ENCODE data around the gene FBXO38.

The FBXO38 gene, protein sequence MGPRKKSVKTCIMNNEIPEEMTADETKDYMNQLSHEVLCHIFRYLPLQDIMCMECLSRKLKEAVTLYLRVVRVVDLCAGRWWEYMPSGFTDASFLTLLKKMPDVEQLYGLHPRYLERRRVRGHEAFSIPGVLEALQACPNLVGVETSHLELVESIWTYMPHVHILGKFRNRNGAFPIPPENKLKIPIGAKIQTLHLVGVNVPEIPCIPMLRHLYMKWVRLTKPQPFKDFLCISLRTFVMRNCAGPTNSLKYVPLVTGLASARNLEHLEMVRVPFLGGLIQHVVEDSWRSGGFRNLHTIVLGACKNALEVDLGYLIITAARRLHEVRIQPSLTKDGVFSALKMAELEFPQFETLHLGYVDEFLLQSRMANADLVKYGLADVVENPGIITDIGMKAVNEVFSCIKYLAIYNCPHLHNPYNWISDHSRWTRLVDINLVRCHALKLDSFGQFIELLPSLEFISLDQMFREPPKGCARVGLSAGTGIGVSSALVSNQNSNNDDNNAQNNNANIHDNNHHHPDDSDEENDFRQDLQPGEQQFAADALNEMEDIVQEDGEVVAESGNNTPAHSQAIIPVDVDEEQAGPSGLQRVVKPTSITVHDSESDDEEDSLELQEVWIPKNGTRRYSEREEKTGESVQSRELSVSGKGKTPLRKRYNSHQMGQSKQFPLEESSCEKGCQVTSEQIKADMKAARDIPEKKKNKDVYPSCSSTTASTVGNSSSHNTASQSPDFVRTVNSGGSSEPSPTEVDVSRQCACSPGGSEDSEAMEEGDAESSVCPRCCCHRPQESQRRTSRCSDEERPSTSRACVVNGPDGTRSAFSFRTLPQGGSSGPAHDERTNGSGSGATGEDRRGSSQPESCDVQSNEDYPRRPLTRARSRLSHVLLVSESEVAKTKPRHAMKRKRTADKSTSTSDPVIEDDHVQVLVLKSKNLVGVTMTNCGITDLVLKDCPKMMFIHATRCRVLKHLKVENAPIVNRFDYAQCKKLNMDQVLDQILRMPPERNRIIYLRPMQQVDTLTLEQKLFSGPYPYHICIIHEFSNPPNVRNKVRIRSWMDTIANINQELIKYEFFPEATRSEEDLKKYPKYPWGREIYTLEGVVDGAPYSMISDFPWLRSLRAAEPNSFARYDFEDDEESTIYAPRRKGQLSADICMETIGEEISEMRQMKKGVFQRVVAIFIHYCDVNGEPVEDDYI

GRCh38 chr5:148383564-148384379 lies at the start of gene FBXO38:
TSS of gene FBXO38 (plus strand) at chr5:148383958. CDS start at chr5:148394777, 10,819 bp downstream.
- peak; percentile 96 for DNase-seq

GRCh38 chr5:148335259-148335658 lies 48.5 kb upstream of the FBXO38 start, which contains the start of gene SPINK9:
TSS of gene SPINK9 (plus strand) at chr5:148335559. CDS start at chr5:148335614, 55 bp downstream.
- no peak for DNase-seq

DNA sequence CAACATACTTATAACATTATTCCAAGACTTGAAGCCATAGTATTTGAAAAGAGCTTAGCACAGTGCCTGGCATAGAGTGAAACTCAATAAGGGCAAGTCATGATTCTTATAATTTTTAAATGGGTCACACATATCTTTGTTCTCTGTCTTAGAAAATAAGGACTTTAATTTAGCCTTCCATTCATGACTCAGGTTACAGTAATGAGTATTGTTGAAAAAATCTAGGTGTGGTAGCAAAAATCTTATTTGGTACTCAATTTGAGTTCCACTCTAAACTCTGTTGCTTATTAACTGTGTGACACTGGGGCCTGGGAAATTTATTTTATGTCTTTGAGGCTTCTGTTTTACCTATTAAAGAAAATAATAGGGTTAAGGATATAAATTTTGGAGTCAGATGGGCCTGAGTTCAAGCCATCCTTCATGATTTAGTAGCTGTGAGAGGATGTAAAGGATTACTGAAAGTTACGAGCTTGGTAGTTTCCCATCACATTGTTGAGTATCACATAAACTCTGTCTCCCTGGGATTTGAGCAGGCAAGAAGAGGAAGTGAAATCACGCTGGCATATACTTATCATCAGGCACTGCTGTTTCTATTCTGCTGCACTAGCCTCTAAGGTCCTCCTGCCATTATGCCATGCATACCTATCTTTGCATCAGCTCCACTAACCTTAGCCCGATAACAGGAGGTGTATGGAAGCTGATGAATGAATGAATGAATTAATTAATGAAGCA lies 46.9 kb upstream of the FBXO38 start:
- no peak for DNase-seq

DNA sequence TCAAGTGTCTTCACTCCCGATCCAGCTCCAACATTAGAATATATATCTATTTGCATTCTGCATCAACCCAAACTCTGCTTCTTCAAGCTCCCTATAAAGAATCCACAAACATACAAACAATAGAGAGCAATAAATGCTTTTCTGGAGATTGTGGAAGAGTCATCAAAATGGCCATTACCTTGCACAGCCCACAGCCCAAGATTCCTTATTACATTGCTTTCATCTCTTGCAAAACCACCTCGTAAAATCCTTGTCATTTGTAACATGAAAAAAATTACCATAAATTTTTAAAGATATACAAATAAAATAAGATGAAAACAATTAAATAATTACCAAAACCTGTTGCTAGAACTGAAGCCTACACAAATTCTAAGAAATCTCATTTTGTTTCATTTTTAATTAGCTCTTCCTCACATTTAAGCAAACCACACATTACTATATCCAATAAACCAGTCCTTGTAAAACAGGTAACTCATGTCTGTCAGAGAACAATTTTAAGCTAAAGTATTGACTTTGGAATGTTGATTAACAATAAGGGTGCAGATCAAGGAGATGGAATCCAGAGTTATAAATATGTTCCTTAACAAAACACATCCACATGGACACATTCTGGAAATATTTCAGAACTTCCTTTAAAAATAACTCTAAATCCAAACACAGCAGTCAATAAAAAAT lies 41.2 kb upstream of the FBXO38 start:
- no peak for DNase-seq

DNA sequence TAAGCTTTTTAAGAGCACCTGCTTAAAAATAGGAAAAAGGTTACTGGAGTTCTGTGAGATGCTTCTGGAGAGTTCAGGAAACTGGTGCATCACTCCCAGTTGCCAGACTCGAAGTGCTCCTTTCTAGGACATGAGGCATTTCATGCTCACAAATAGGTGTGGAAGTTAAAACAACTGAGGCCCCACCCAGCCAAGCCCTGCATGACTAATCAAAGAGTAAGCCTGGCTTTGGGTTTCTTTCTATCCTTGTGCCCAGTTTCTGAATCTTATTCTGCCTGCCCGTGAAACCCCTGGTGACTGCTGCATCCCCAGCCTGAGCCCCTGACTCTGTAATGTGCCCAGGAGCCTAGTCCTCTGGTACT lies 40.7 kb upstream of the FBXO38 start:
- DNase-seq = no peak

GRCh38 chr5:148343603-148344487 lies 39.9 kb upstream of the FBXO38 start:
- no peak for DNase-seq

GRCh38 chr5:148347706-148348105 lies 36.1 kb upstream of the FBXO38 start:
- no peak for DNase-seq

DNA sequence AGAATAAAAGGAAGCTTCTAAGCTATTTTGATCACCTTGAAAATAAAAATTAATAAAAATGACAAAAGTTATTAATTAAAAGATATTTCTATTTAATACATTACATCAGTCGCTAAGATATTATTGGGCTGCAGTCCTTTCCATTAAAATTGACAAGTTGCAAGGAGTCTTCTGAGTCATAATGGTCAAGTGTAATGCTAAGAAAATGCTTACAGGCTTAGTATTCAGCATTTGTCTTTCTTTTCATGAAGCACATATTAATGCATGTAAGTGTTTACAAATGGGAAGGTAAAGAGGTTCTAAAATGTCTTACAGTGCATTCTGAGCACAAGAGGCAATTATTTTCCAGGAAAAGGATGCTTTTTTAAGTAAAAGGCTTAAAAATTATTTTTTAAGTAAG lies 31.1 kb upstream of the FBXO38 start:
- no peak for DNase-seq

DNA sequence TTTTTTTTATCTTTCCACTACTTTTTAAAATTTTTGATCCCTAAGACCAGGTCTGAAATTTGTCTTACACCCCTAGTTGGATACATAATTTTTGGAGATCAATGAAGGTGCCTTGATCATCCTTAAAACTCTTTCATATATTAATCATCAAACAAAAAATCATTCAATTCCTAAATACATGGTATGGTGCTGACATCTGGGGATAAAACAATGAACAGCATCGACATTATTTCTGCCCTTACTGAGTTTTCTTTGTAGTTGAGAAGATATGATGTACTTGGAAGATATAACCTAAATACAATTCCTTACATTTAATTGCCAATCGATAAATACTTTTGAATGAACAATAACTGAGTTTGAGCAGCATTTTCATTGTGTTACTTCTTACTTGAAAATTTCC lies 30.1 kb upstream of the FBXO38 start:
- DNase-seq = no peak

DNA sequence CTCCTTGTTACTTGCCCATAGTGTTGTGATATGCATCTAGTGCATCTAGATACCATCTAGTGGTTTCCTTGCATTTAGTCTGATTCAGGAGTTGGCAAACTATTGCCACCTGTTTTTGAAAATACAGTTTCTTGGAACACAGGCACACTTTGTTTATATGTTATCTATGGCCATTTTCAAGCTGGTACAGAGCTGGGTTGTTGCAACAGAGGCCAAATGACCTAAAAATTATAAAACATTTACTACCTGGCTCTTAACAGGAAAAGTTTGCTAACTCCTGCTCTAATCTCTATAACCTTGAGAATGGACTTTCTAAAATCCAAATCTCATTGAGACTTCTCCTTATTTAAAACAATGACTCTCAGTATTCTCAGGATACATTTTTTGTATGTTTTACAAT lies 19.4 kb upstream of the FBXO38 start:
- no peak for DNase-seq

DNA sequence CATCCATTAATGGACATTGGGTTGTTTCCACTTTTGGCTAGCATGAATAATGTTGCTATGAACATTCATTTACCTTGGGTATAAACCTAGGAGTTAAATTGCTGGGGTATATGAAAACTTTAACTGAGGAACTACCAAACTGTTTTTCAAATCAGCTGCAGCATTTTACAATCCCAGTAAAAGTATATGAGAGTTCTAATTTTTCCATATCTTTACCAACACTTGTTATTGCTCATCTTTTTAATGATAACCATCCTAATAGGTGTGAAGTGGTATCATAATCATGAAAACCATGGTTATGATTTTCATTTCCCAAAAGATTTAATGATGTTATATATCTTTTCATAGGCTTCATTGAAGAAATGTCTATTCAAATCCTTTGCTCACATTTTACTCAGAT lies 15.5 kb upstream of the FBXO38 start:
- DNase-seq = no peak

DNA sequence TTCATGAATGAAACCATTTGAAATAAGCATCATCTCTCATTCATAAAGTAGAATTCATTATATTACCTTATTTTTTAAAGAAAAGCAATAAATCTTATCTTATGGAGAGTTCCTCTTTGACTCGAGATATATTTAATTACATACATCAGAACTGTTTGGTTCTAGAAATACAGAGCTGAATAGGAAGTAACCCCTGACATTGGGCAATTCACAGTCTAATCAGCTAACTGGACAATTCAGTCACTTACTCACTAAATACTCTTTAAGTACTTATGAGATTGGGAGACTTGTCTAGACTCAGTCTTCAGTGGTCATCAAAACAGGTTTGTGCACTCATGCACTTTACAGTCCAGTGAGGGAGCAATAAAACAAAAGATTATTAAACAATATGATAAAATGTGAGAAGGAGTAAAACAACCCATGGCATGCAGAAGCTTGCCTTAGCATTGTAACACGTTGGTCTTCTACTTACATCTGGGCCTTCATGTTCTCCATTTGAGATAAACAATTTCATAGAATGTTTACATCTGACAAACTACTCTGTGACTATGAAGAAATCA lies 11.5 kb upstream of the FBXO38 start:
- no peak for DNase-seq

GRCh38 chr5:148372893-148373292 lies 10.9 kb upstream of the FBXO38 start:
- DNase-seq = no peak

- DNase-seq = no peak
Observed at GRCh38 chr5:148374690-148375360, 8.9 kb upstream of the FBXO38 start.

DNA sequence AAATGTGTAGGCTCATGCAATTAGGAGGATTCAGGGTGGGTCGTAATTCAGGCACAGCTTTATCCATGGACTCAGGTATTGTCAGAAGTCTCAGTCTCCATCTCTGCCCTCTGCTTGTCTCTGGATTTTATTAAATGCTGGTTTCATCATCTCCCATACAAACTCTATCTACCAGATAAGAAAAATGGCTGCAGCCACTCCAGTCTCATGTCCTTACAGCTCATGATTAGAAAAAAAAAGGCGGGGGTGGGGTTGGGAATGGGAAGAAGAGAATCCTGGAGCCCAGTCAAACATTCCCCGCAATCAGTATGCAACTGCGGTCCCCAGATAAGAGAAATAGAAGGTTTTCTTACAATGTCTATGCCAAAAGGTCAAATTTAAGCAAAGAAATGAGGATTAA lies 7.6 kb upstream of the FBXO38 start:
- DNase-seq = no peak

- no peak for DNase-seq
Observed at GRCh38 chr5:148378670-148379069, 5.1 kb upstream of the FBXO38 start.

DNA sequence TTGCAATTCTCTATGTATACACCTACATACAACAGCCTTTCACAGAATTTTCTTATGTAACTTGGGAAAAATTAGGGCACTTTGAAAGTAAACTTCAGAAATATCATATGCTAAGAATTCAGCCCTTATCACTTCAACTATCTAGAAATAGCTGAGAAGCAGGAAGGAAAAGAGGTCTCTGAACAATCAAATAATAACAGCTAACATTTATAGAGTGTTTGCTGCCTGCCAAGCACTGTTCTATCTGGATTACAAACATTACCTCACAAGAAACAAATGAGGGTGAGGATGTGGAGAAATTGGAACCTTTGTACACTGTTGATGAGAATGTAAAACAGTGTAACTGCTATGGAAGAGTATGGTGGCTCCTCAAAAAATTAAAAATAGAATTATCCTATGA lies 4.4 kb upstream of the FBXO38 start:
- no peak for DNase-seq

DNA sequence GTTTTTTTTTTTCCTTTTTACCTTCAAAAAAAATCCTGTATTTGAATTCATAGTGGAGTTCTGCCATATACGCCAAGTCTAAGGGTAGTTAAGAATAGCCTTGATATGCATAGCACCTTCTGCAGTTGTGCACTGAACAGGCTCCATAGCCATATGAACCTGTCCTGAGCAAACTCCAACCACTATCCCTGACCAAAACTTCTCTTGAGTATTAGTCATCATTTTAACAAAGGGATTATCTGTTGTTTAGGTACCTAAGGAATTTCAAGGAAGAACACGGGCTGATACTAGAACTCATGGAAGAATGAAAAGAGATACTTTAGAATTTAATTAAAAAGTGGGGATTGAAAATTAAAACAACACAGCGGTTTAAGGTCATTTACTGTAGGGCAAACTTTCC lies 1.9 kb upstream of the FBXO38 start:
- no peak for DNase-seq

GRCh38 chr5:148382961-148383360 lies 797 bp upstream of the FBXO38 start:
- DNase-seq = no peak
